GM12878 (cell line): ENCODE results near the gene PLPPR2. TPM values are rescaled to one million over a fixed set of nuclear protein-coding genes. Genes with fewer than 3 reads are reported as not detected.

ENCODE experiments used
- ATAC-seq: fragments of 200-7000 bp; cut with Tn5 transposase; 3 replicates; pipeline ENCODE4 v1.9.1; 2020; ENCODE audit warnings: mild to moderate bottlenecking, moderate library complexity
- BruUV-seq: library from RNA; stranded (reverse); fragments of 400-500 nt; replicated peaks from 2 replicates; lab custom pipeline; 2021; lab: Mats Ljungman, UMichigan
- CTCF ChIA-PET: fragments of 300-600 bp; sonication (Branson Sonifier 250); formaldehyde crosslinking; extraction: SDS; loops from one replicate; lab custom pipeline; 2021; ENCODE audit warnings: inconsistent platforms; lab: Yijun Ruan, JAX
- POLR2A ChIA-PET: fragments of 350-600 bp; formaldehyde crosslinking; extraction: SDS; loops from one replicate; lab custom pipeline; 2021; ENCODE audit warnings: inconsistent platforms; lab: Charles Lee
- RAD21 ChIA-PET: fragments of 300-600 bp; sonication (Branson Sonifier 250); formaldehyde crosslinking; loops from one replicate; lab custom pipeline; 2023; ENCODE audit warnings: antibody characterized with exemption; ENCODE audit not compliant: unreplicated experiment; lab: Charles Lee
- SMC1A ChIA-PET: fragments of 300-600 bp; sonication (Branson Sonifier 250); formaldehyde crosslinking; loops from one replicate; lab custom pipeline; 2023; ENCODE audit not compliant: unreplicated experiment, uncharacterized antibody; lab: Charles Lee
- DNase-seq: peaks from one replicate; pipeline ENCODE4 v3.0.0-alpha.2; 2011; ENCODE audit warnings: low read depth, low spot score
- FAIRE-seq: peaks from 3 replicates; lab custom pipeline; 2011; peaks lifted over from hg19 to GRCh38; lab: Jason Lieb, UNC
- H2AFZ ChIP-seq: 2 replicates; pipeline ENCODE4 v1.6.0; 2011; ENCODE audit warnings: low read depth, low read length, control low read depth; ENCODE audit not compliant: control insufficient read depth
- H3K27ac ChIP-seq: 2 replicates; pipeline ENCODE4 v1.5.1; 2011; ENCODE audit warnings: control low read depth; ENCODE audit not compliant: control insufficient read depth, insufficient read depth
- H3K27me3 ChIP-seq, 2 experiments: replicated peaks in 1 of 2; 2 replicates each; pipeline versions ENCODE4 v1.6.0 to v1.6.1; 2011; ENCODE audit warnings: low read length in 1 of 2; ENCODE audit not compliant: control insufficient read depth in 2 of 2, insufficient read depth in 2 of 2
- H3K36me3 ChIP-seq, 2 experiments: 2 replicates each; pipeline ENCODE4 v1.5.1; 2011; ENCODE audit warnings: low read length in 1 of 2; ENCODE audit not compliant: control insufficient read depth in 2 of 2, insufficient read depth in 2 of 2
- H3K4me1 ChIP-seq: 2 replicates; pipeline ENCODE4 v1.6.1; 2011; ENCODE audit warnings: mild to moderate bottlenecking, low read length, moderate library complexity, mixed read lengths; ENCODE audit not compliant: control insufficient read depth, insufficient read depth
- H3K4me2 ChIP-seq: 2 replicates; pipeline ENCODE4 v1.6.0; 2011; ENCODE audit warnings: control low read depth; ENCODE audit not compliant: control insufficient read depth, insufficient read depth
- H3K4me3 ChIP-seq: fragments of 200-600 bp; sonication (generic); 2 replicates; pipeline ENCODE4 v1.5.1; 2016
- H3K79me2 ChIP-seq: 2 replicates; pipeline ENCODE4 v1.6.0; 2011; ENCODE audit warnings: low read length; ENCODE audit not compliant: control insufficient read depth, insufficient read depth
- H3K9ac ChIP-seq: 2 replicates; pipeline ENCODE4 v1.8.0; 2011; ENCODE audit warnings: low read length, control low read depth, mixed read lengths; ENCODE audit not compliant: control insufficient read depth, insufficient read depth
- H3K9me3 ChIP-seq: replicated peaks from 3 replicates; pipeline ENCODE4 v1.5.1; 2011; ENCODE audit warnings: mild to moderate bottlenecking, low read length; ENCODE audit not compliant: control insufficient read depth, insufficient read depth
- H4K20me1 ChIP-seq: 2 replicates; pipeline ENCODE4 v1.6.0; 2011; ENCODE audit not compliant: control insufficient read depth, insufficient read depth
- MYB ChIP-seq: fragments of 150-350 bp; IDR thresholded peaks from 2 replicates; pipeline ENCODE4 v1.6.1; 2014; ENCODE audit warnings: mild to moderate bottlenecking, low read depth, low read length, borderline replicate concordance
- PML ChIP-seq: IDR thresholded peaks from 2 replicates; pipeline ENCODE4 v1.6.1; 2012; ENCODE audit warnings: low read length, inconsistent platforms
- POLR2A ChIP-seq: IDR thresholded peaks from 2 replicates; pipeline ENCODE4 v1.6.1; 2011; ENCODE audit warnings: low read depth, mild to moderate bottlenecking, low read length
- POU2F2 ChIP-seq: IDR thresholded peaks from 3 replicates; pipeline ENCODE4 v1.6.1; 2011; ENCODE audit warnings: low read depth, mild to moderate bottlenecking, low read length, borderline replicate concordance
- SIN3A ChIP-seq: IDR thresholded peaks from 2 replicates; pipeline ENCODE4 v1.6.1; 2012; ENCODE audit warnings: low read depth, low read length, improper control_type of control experiment
- SMC3 ChIP-seq: IDR thresholded peaks from 2 replicates; pipeline ENCODE4 v1.6.1; 2011; ENCODE audit warnings: low read length, improper control_type of control experiment, borderline replicate concordance
- SP1 ChIP-seq: IDR thresholded peaks from one replicate; pipeline ENCODE4 v1.6.1; 2011; ENCODE audit warnings: low read depth, low read length
- SREBF2 ChIP-seq: IDR thresholded peaks from 2 replicates; pipeline ENCODE4 v1.6.1; 2012; ENCODE audit warnings: mild to moderate bottlenecking, low read length
- TCF3 ChIP-seq: IDR thresholded peaks from 2 replicates; pipeline ENCODE4 v1.6.1; 2012; ENCODE audit warnings: low read depth, mild to moderate bottlenecking, low read length, borderline replicate concordance; ENCODE audit not compliant: insufficient read depth
- TCF7 ChIP-seq: IDR thresholded peaks from 2 replicates; pipeline ENCODE4 v1.6.1; 2014; ENCODE audit warnings: antibody characterized with exemption, borderline replicate concordance
- USF2 ChIP-seq: IDR thresholded peaks from 2 replicates; pipeline ENCODE4 v1.6.1; 2011; ENCODE audit warnings: low read depth, low read length, improper control_type of control experiment, borderline replicate concordance
- ZNF207 ChIP-seq: fragments of 450-650 bp; IDR thresholded peaks from 2 replicates; pipeline ENCODE4 v1.6.1; 2014; ENCODE audit warnings: antibody characterized with exemption, mild to moderate bottlenecking, borderline replicate concordance
- WGBS: methylation state at CpG from one replicate; pipeline ENCODE4 v1.1.6; 2016; ENCODE audit warnings: low lambda C conversion rate; ENCODE audit not compliant: insufficient replicate concordance, insufficient coverage; ENCODE audit errors: missing lambda C conversion rate; 5-methylcytosine and 5-hydroxymethylcytosine counted together
- in situ Hi-C: fragments of 300-500 bp; cut with MboI; formaldehyde crosslinking; loops from 9 replicates; pipeline ENCODE4 v1.14.3; 2018; ENCODE audit warnings: mixed read lengths
- intact Hi-C: fragments of 100-400 bp; cut with micrococcal nuclease; formaldehyde crosslinking; loops from one replicate; pipeline ENCODE4 v1.14.2; 2022; ENCODE audit not compliant: unreplicated experiment
- polyA plus RNA-seq, 11 experiments: library from polyadenylated mRNA; depleted of rRNA in 4 of 11; unstranded in 6 of 11; stranded (reverse) in 5 of 11; fragments of >200 nt; fragmentation: Nextera tagmentation in 4 of 11; fragmentation: Illumina TruSeq in 1 of 11; extraction: Ambion mirVana in 4 of 11; extraction: Trizol in 1 of 11; gene quantifications; 1 replicate in 1 of 11; 2 replicates in 10 of 11; pipeline versions ENCODE4 v1.2.1 to v1.2.3, GENCODE V29; 2011 to 2016; ENCODE audit warnings: inconsistent platforms in 2 of 11, missing spikeins in 2 of 11, low read depth in 1 of 11
- total RNA-seq, 4 experiments: library from RNA; depleted of rRNA in 3 of 4; stranded (reverse); fragments of >200 nt in 3 of 4; fragmentation: Illumina TruSeq in 1 of 4; extraction: Trizol in 1 of 4; gene quantifications; 2 replicates each; pipeline versions ENCODE4 v1.2.1 to v1.2.3, GENCODE V29; 2013 to 2021

PLPPR2 gene
- total and polyA plus RNA-seq, 10 of the 15 experiments (the other 5 are each of a cell fraction or from before 2014, with no cell fraction given) = 0.09 to 2.8 (median 0.70) TPM

DNA sequence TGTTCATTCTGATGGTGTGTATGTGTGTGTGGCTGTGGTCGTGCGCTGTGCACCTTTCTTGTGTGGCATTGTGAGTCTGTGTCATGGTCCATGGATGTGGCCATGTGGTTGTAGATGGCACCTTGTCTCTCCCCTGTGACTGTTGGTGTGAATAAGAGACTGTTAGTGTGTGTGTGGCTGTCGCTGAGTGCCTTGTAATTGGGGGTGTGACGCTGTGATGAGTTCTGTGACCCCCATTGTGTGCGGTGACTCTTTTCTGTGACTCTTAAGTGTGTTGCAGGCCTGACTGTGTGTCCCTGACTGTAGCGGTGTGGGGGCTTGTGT lies 804 bp downstream of the PLPPR2 start:
- H3K4me3 ChIP-seq = no peak overlapping the region

GRCh38 chr19:11356676-11357550 lies 1.7 kb downstream of the PLPPR2 start:
- ATAC-seq = no peak
- 61% methylated on average over 10 of the region's 11 CpGs for WGBS
- no peak overlapping the region for H2AFZ ChIP-seq
- no peaks in the 10 kb centered on the region for H3K27me3 ChIP-seq
- no peak for DNase-seq
- in situ Hi-C loops = no loop called here
- SMC1A ChIA-PET = no interaction called here
- H3K79me2 ChIP-seq = no peaks in the 10 kb centered on the region
- POLR2A ChIA-PET = no interaction called here
- RAD21 ChIA-PET = no interaction called here
- no TSS peak for BruUV-seq
- intact Hi-C loops = no loop called here
- no peak overlapping the region for H3K9ac ChIP-seq
- no peaks in the 10 kb centered on the region for H3K9me3 ChIP-seq
- H3K27ac ChIP-seq = no peak overlapping the region
- FAIRE-seq = no peak
- no peak overlapping the region for H3K4me2 ChIP-seq
- CTCF ChIA-PET = interaction anchor here (1.7 kb wide), 1 partner anchor 11 kb away, joined by 4 read pairs; the partner anchor contains the start of genes CCDC159 and TMEM205
- H3K36me3 ChIP-seq = no peaks in the 10 kb centered on the region
- H4K20me1 ChIP-seq = no peaks in the 10 kb centered on the region
- peaks cover 4% of the 10 kb centered on the region; the same call in 1 of the 2 replicates for H3K4me1 ChIP-seq
- TF ChIP-seq SMC3 = no peak
- no peak for TF ChIP-seq USF2
- no peak for TF ChIP-seq ZNF207
- TF ChIP-seq SREBF2 = no peak
- no peak for TF ChIP-seq SIN3A
- no peak for TF ChIP-seq PML
- TF ChIP-seq MYB = no peak
- no peak for TF ChIP-seq TCF7
- TF ChIP-seq, all 136 proteins: peak for 0
- H3K4me3 ChIP-seq = no peak overlapping the region

More for the DNA sequence above, 804 bp downstream of the PLPPR2 start:
- H3K4me1 ChIP-seq = peaks cover 4% of the 10 kb centered on the region; the same call in 1 of the 2 replicates
- in situ Hi-C loops (no loop called here), intact Hi-C loops (no loop called here)
- no peak overlapping the region for H3K9ac ChIP-seq
- ATAC-seq = no peak
- no peak for DNase-seq
- 86% methylated on average over 6 of the region's 6 CpGs for WGBS
- H3K79me2 ChIP-seq = no peaks in the 10 kb centered on the region
- no peak overlapping the region for H3K27ac ChIP-seq
- H2AFZ ChIP-seq = no peak overlapping the region
- no TSS peak for BruUV-seq
- SMC1A ChIA-PET = no interaction called here
- TF ChIP-seq SP1 (no peak), TCF3 (no peak), POLR2A (no peak), POU2F2 (0 out of 3 replicates have a peak, but pooled peaks have one; percentile 29)
- H3K9me3 ChIP-seq = no peaks in the 10 kb centered on the region
- RAD21 ChIA-PET = no interaction called here
- no peaks in the 10 kb centered on the region for H3K27me3 ChIP-seq
- POLR2A ChIA-PET = no interaction called here
- peak overlapping the region; percentile 54 for H3K4me2 ChIP-seq
- H3K36me3 ChIP-seq = no peaks in the 10 kb centered on the region
- FAIRE-seq = no peak
- CTCF ChIA-PET = no interaction called here
- no peaks in the 10 kb centered on the region for H4K20me1 ChIP-seq
